GM19468 (cell line): Measurements from ENCODE around the gene COBL.

Experiments
- ATAC-seq: cut with Tn5 transposase; IDR thresholded peaks from one replicate; pipeline ENCODE4 v1.9.1; 2021; ENCODE audit warnings: mild to moderate bottlenecking, moderate library complexity, moderate number of reproducible peaks; ENCODE audit not compliant: unreplicated experiment; ENCODE audit errors: extremely low read depth

Gene COBL

DNA sequence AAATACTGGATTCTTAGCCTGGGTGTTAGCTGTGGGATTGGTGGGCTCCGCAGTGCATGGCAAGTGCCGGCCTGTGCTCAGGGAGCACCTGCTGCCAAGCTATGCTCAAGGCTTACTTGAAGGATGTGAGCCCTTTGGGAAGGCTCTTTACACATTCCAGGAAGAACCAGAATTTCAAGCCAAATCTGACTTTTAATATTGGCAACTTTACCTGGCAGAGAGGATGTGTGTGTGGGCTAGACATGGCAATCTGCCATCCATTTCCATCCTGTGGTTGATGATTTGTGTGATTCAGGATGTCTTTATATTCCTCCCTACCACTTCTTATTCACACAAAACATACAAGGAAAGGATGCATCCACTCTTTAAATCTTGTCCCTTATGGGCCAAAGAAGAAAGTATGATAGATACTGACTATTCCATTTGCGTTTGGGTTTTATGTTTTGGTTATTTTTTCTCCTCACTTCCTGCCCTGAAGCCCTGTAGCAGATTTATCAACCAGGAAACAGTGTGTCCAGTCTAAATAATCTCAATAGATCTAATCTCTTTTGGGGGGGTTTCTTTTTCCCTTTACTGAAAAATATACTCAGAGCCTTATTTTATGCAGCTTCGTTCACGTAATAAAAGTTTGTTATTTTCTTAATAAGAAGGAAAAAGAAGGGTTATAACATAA lies 247.1 kb downstream of the COBL start:
- ATAC-seq, result no peak

DNA sequence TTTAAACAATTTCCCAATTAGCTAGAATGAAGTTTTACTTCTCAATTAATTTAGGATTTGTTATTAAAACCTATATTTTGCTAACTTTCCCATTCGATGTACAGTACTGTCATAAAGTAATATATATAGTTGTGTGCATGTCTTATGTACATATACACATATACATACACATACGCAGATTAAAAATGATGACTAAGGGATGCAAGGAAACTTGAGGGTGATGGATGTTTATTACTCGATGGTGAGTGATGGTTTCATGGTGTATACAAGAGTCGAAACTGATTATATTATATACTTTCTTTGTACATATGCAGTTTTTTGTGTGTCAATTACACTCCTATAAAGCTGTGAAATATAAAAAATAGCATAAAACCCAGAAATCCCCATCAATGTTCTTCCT lies 248.2 kb downstream of the COBL start:
- no peak for ATAC-seq

DNA sequence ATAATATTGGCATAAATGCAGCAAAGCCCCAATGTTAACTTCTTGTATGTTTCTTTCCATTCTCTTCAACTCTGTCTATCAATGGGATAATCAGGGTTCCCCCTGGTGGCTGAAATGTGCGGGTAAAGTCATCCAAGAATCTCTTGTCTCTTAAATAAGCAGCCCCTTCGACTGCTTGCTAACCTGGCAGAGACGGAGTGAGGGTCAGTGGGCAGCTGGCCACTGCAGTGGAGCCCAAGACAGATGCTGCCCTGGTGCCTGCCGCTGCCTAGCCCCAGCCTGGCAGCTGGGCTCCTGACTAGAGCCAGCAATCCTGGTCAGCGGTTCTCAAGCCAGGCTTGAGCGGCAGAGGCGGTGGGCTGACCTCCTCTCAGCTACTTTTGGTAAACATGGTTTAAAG lies 248.9 kb downstream of the COBL start:
- no peak for ATAC-seq

DNA sequence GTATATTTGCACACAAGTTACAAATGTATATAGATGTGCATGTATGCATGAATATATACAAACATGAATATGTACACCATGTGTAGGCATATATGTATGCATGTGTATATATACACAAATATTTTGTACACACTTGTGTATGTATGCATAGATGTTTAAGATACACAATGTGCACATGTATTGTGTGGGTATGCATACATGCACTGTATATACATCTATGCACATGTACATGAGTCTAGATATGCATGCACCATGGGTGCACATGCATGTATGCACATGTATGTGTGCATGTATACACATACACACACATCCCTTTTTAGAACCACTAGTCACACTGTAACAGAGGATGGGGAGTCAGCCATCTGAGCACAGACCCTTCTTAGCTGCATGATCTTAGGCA lies 249.4 kb downstream of the COBL start:
- no peak for ATAC-seq

DNA sequence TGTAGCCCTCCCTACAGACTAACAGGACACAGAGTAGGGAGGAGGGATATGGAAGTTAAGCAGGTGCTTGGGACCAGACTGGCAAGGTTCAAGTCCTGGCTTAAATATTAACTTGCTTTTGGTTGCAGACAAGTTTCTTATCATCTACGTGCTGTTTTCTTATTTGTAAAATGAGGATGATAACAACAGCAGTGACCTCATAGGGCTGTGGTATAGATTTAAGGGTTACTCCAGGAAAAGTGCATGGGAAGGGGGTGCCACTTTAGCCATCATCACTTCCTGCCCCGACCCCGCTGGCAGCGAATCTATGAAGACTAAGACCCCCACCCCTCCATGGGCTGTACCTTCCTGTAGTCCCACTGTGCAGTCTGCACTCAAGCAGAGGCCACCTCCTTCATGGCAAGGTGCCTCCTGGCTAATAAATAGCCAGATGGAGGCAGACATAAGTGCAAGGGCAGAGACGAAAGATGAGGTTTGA lies 250.2 kb downstream of the COBL start:
- ATAC-seq, result no peak

DNA sequence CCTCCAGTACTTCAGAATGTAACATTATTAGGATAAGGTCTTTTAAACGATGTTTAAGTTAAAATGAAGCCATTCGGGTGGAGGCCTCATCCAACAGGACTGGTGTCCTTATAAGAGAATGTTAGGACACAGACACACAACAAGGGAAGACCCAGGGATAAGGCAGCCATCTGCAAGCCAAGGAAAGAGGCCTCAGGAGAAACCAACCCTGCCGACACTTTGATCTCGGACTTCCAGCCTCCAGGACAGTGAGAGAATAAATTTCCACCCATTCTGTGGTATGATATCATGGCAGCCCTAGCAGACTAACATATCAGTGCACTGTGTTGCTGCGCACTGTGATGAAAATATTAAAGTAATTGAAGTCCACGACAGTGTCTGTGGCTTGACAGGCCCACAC lies 250.8 kb downstream of the COBL start:
- ATAC-seq, result no peak

DNA sequence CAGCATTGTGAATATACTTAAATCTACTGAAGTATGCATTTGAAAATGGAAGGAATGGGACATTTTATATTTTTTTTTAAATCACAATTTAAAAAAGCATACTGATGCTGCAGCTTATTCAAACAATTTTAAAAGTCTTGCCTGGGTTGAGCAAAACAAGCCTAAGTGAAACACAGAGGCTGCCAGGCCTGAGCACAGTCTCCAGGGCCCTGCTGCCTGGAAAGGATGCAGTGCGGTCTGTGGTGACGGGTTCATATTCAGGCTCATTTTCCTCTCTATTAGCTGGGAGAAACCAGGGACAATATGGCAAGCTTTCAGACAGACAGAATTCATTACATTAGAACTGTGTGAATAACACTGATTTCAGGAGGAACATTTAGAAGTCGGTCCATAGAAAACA lies 251.9 kb downstream of the COBL start:
- ATAC-seq, result no peak

DNA sequence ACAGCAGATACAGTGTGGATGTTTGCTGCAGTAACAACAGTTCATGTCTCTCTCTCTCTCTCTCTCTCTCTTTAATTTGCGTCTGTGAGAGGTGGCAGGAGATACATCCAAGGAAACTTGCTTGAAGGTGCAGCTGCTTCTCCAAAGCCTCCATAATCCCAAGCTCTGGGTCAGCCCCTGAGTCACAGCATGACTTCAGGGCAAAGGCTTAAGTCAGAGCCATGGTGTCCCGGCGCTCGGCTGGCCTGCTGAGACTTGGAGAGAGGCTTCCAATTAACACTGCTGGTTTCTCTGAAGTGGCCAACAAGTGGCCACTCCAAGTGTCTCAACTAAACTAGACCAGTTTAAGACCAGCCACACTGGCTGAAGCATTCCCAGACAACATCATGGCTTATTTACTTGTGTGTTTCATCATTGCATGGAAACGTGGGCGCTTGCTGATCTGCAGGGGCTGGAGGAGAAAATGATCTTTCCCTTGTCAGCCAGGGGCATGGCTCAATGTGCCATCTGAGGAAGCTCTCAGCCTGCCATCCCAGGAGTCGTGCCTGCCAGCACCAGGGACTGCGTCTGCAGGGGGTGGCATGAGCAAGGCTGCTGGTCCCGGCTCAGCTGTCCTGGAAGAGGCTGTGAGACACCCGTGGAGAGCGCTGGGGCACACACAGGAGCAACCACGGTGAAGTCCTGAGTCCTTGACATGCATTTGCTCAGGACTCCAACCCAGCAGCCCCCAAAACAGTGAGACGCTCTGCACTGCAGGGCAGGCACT lies 254.2 kb downstream of the COBL start:
- no peak for ATAC-seq

DNA sequence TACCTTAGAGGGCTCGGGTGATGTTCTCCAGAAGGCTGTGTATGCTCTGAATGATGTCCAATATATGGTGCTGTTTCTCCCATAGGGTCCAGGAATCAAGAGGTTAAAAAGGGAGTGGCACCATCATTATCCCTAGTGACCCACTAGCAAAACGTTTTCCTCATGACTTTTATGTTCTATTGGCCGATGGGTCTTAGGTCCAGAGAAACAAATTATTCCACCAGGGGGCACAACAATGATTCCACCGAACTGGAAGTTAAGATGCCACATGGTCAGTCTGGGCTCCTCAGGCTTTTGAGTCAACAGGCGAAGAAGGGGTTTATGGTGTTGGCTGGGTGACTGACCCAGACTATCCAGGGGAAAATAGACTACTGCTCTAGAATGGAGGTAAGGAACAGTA lies 256.1 kb downstream of the COBL start:
- no peak for ATAC-seq

DNA sequence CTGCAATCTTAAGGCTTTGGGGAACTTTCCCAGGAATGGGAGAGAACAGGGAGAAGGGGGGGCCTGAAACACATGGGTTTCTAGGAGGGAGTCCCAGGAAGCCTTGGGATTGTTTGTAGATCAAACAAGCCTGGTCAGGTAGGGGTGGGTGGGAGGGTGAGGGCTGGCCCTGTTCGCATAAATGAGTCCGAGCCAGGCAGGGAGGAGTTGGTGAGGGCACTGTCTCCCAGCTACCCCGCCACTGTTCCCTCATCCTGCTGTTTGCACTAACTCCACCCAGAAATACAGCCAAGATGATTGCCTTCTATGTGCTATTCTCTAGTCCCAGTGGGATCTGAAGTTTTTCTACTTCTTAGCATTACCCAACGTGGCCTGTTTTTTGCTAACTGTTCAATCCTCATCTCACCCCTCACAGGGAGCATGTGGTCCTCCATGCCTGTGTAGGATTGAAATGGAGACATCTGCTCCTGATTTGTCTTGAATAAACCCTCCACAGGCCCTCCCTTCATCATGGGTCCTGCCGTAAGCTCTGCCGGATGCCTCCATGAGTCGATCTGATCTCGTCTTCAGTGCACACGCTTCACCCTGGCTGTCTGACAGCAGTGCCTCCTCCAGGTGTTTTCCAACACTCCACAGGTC lies 257.0 kb downstream of the COBL start:
- ATAC-seq, result no peak

DNA sequence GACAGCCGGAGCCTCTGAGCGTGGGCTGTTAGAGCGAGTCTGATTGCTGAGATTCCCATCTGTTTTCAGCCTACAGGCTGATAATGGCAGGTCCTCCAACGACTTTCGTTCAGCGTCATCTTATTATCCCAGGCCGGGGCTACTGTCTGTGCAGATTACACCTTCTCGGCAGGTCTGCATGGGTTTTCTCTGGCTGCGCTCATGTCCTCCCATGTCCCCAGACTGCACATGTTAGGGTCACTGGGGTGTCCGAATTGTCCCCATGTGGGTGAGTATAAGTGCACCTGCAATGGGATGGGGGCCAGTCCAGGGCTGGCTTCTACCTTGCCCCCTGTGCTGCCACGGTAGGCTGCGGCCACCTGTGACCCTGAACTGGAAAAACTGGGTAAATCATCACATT lies 257.8 kb downstream of the COBL start:
- no peak for ATAC-seq

DNA sequence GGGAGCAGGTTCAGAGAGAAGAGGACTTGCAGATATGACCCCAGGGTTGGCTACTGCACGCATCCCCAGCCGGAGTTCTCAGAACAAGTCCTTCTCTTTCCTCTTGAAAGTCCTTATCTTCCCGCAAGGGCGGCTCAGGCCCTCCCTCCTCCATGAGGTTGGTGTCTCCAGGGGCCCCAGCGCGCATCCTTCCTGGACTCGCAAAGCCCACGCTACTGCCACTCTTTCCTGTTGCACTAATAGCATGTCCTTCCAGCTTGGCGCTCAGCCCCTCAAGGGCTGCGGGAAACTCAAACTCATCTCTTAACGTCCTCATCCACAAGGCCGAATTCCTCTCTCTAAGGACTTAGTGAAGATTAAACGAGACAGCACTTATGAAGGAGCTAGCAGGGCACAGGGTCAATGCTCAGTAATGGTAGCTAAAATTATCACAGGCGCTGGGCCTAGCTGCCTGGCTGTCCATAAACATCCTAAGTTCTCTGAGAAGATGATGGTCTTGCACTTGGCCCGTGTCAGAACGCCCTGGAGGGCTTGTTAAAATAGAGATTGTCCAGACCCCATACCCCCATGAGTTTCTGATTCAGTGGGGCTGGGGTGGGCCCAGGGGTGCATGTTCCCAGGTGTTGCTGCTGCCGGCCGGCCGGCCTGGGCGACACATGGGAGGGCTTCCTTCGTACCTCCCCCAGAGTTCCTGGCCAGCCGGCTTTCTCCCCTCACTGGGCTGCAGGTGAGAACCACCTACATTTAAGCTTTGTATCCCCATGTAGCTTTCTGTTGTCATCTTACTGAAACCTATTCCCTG lies 261.4 kb downstream of the COBL start:
- ATAC-seq, result no peak

DNA sequence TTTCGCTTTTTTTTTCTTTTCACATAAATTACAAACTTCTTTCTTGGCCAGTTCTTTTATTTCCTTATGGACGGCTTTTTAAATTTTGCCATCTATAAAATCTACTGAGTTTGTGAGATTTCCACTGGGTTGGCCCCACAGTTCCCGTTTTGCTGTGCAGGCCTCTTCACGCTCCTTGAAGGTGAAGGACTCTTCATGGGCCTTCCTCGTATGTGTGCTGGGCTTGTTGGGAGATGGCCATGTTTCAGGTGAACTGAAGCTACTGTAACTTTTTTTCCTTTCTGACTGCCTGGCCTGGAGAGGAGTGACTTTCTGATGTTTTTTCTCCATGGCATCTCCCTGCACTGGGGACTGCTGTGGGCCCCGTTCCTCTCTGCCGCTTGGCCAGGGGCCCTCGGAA lies 262.4 kb downstream of the COBL start:
- ATAC-seq, result no peak

DNA sequence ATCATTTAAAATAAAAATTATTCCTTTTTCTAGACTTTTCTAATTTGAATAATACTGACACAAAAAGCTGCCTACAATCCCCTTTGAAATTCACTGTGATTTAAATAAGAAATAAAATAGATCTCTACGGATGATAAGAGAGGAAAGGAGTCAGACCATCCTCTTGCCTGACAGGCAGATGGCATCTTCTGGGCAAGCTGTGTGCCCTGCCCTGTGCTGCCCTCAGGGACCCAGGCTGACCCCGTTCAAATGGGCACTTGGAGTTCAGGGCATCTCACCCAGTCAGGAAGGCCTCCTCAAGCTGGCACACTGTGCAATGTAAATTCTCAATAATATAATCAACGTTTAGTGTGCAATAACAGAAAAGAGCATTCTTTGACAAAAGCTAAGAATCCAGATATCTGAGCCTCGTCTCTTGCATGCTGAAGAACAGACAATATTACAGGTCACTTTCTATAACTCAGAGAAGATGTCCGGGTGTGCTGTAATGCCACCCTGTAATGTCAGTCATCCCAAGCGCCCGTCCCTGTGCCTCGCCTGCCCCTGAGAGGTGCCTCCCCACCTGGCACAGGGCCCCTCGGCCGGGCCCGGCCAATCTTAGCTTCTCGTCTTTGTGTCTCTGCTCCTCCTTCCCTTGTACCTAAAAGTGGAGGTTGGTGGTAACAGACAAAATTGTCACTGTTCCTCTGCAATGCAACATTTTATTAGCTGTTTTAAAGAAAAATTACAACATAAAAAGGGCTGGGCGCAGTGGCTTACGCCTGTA lies 263.3 kb downstream of the COBL start:
- no peak for ATAC-seq

DNA sequence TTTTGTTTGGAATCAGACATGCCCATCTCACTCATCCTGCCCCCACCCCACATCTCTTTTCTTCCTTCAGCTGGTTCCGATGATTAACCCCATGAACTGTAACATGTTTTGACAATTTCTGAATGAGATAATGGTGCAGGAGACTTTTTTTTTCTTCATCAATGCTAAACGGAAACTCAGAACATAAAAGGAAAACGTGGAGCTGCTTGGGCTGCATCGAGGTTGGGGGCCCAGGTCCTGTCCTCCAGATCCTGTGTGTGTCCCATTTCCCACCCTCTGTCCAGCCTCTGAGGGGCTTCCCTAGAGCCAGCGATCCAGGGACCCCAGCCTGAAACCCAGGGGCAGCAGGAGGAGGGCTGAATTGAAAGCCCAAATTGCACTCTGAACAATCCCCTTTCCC lies 270.1 kb downstream of the COBL start:
- no peak for ATAC-seq

DNA sequence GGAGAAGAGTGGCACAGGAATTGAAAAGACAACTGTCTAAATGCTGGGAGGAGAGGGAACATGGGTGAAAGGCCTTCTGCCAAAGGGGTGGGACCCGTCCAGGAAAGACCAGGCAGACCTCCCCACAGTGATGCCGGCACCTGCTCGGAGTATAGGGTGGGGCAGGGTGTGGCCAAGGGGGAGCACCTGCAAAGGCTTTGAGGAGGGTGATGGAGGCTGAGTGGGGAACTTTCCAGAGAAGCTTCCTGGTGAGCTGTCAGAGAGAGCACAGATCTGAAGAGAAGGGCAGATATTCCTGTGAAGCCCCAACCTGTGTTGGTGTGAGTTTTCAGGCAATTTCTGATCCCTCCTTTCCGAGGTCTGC lies 270.5 kb downstream of the COBL start:
- no peak for ATAC-seq

DNA sequence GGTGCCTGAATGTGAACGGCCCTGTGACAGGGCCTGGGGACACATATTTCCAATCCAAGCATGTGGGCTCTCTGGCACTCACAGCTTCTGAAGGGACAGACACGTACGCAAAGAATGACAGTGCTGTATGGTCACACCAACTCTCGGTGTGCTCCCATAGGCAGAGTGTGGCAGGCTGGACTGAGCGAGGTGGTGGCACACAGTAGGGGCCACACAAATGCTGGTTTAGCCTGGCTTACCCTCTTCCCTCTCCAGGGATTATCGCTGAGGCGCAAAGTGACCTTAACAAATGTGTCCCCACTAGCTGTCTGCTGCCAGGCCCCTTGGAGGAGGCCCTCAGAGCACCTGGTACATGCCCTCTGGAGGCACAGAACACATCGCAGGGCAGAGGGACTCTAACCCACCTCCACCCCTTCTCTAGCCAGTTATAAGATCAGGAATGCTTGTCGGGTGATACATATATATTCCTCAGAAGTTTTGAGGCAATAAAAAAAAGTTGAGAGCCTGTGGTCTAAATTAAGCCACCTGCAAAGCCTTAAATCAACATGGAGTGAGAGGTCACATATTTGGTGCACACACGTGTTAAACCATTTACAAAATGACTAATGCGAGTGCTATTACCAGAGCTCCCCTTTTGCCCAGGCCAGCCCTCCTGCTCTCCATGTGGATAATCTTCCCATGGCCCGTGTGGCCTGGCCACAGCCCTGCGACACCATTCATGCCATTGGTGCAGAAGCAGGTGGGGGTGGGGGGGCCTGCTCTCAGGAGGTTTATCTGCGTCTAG lies 271.1 kb downstream of the COBL start:
- no peak for ATAC-seq

DNA sequence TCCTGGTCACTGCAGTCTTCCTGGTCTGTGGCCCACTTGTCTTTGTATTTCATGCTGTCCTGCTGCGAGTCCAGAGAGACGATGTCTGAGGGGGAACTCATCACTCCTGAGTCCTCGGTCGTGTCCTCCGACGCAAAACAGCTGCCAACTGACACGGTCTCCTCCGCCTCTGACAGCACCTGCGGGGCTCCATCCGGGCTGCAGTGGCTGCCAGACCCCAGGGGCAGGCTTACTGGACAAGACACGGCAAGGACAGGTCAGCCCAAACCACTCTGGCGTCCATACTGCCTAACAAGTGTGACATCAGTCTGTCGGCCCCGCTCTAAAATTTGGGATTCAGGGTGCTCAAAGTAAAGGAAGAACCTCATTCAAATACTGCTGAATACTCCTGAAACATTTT lies 273.1 kb downstream of the COBL start:
- ATAC-seq, result no peak

DNA sequence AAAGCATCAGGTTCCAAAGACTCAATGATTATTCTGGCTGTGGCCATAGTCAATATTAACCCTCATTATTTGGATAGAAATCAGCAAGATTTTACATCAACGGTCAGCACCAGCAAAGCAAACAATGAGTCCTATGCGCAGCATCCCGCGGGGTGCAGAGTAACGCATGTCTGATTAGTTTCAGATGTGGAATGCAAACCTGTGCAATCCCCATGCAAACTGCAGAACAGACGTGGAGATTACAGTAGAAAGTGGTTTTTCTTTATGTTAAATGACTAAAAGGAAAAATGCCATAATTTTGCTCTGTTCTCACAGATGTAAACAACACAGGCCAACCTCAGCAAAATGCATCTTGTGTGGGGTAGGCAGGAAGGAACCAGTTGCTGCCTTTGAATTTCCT lies 275.8 kb downstream of the COBL start:
- ATAC-seq, result no peak
